ENCODE data around the gene TSPAN9.

DNA sequence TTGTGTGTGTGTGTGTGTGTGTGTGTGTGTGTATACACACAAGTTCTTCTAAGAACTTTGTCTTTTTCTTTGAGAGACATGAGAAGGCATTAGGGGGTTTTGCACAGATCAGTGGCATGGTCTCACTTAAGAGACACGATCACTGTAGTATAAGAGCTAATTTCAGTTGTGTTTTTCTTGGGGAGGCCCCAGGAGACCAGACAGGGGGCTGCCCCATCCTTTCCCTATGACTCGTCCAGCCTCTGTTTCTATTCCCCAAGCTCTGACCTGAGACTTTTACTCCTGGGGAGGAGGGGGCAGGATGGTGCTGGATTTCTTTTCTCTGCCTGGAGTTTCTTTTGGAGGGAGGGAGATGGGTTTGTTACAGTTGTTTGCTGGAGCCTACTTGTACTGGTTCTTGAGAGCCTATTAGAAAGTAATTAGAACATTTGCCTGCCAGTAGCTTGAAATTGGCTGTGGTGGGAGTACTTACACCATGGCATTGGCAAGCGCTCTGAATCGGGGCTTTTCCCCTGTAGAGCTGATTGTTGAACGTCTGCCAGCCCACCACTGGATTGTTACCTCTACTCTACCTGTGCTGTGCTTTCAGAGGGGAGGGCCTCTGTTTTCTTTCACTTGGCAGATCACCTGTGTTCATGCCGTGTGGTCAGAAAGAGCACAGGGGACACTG, 109.5 kb downstream of the TSPAN9 start:
- TF ChIP-seq CEBPB (IDR thresholded peaks at IDR 0.05; ENCODE audit: low read depth, low read length) (no peak), POLR2A (IDR thresholded peaks at IDR 0.05; ENCODE audit: low read depth, low read length) (no peak), FOS (IDR thresholded peaks at IDR 0.05; ENCODE audit: low read depth, low read length) (no peak), RAD21 (IDR thresholded peaks at IDR 0.05; ENCODE audit: low read length) (no peak), CHD1 (IDR thresholded peaks at IDR 0.05; ENCODE audit: low read depth, low read length) (no peak), SMC3 (IDR thresholded peaks at IDR 0.05; ENCODE audit: low read depth, low read length) (no peak), RFX5 (IDR thresholded peaks at IDR 0.05; ENCODE audit: low read depth, low read length) (no peak), MAFK (IDR thresholded peaks at IDR 0.05; ENCODE audit: low read depth, low read length) (no peak), MXI1 (IDR thresholded peaks at IDR 0.05; ENCODE audit: borderline replicate concordance, low read depth, low read length) (no peak), NFE2L2 (IDR thresholded peaks at IDR 0.05; ENCODE audit: low read depth, low read length) (no peak), RCOR1 (IDR thresholded peaks at IDR 0.05; ENCODE audit: insufficient replicate concordance, low read length) (no peak)
- TF ChIP-seq, protein P1, sequence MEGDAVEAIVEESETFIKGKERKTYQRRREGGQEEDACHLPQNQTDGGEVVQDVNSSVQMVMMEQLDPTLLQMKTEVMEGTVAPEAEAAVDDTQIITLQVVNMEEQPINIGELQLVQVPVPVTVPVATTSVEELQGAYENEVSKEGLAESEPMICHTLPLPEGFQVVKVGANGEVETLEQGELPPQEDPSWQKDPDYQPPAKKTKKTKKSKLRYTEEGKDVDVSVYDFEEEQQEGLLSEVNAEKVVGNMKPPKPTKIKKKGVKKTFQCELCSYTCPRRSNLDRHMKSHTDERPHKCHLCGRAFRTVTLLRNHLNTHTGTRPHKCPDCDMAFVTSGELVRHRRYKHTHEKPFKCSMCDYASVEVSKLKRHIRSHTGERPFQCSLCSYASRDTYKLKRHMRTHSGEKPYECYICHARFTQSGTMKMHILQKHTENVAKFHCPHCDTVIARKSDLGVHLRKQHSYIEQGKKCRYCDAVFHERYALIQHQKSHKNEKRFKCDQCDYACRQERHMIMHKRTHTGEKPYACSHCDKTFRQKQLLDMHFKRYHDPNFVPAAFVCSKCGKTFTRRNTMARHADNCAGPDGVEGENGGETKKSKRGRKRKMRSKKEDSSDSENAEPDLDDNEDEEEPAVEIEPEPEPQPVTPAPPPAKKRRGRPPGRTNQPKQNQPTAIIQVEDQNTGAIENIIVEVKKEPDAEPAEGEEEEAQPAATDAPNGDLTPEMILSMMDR (conservative IDR thresholded peaks at IDR 0.05; ENCODE audit: low read depth, low read length) = no peak
- TF ChIP-seq, protein P2, sequence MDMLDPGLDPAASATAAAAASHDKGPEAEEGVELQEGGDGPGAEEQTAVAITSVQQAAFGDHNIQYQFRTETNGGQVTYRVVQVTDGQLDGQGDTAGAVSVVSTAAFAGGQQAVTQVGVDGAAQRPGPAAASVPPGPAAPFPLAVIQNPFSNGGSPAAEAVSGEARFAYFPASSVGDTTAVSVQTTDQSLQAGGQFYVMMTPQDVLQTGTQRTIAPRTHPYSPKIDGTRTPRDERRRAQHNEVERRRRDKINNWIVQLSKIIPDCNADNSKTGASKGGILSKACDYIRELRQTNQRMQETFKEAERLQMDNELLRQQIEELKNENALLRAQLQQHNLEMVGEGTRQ (IDR thresholded peaks at IDR 0.05; ENCODE audit: low read depth, low read length) = no peak
- TF ChIP-seq, protein P3, sequence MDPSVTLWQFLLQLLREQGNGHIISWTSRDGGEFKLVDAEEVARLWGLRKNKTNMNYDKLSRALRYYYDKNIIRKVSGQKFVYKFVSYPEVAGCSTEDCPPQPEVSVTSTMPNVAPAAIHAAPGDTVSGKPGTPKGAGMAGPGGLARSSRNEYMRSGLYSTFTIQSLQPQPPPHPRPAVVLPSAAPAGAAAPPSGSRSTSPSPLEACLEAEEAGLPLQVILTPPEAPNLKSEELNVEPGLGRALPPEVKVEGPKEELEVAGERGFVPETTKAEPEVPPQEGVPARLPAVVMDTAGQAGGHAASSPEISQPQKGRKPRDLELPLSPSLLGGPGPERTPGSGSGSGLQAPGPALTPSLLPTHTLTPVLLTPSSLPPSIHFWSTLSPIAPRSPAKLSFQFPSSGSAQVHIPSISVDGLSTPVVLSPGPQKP (IDR thresholded peaks at IDR 0.05; ENCODE audit: borderline replicate concordance, low read depth, low read length) = no peak
